Astrocyte (in vitro differentiated cells and primary cell): ENCODE results near the gene FSTL5.

Experiments used
- CTCF ChIP-seq: IDR thresholded peaks from 2 replicates; pipeline ENCODE4 v1.5.1; 2011; ENCODE audit warnings: low read depth, mild to moderate bottlenecking, inconsistent platforms, low read length, moderate library complexity; ENCODE audit not compliant: insufficient read depth
- EZH2 ChIP-seq: IDR thresholded peaks from 2 replicates; pipeline ENCODE4 v1.6.1; 2012; ENCODE audit warnings: mild to moderate bottlenecking, low read length, inconsistent platforms; ENCODE audit not compliant: insufficient read depth

GRCh38 chr4:162111078-162111477 is 52.7 kb downstream of the FSTL5 start:
- TF ChIP-seq CTCF, result no peak
- TF ChIP-seq EZH2, result no peak
